Measurements from ENCODE around the gene ADAMTS17.
A peak's percentile ranks its signal among the peaks of the same experiment; 100 is the strongest.
"Not testable (repeated sequence)": the region's sequence is repeated elsewhere in the genome, so short reads cannot be mapped to it uniquely, and the experiment has no call there.

The ADAMTS17 gene

GRCh38 chr15:99980752-99981151 lies 361.0 kb downstream of the ADAMTS17 start:
- no peak for DNase-seq (ENCODE audit: low read depth, low spot score)

- not testable (repeated sequence) for DNase-seq (ENCODE audit: low read depth, low spot score)
These were observed 361.9 kb downstream of the ADAMTS17 start for GRCh38 chr15:99979886-99980285.

GRCh38 chr15:99979371-99979770 lies 362.4 kb downstream of the ADAMTS17 start:
- no peak for DNase-seq (ENCODE audit: low read depth, low spot score)

GRCh38 chr15:99978426-99978825 lies 363.3 kb downstream of the ADAMTS17 start:
- no peak for DNase-seq (ENCODE audit: low read depth, low spot score)

- no peak for DNase-seq (ENCODE audit: low read depth, low spot score)
These were observed 363.8 kb downstream of the ADAMTS17 start for GRCh38 chr15:99977929-99978328.

- peak; percentile 80 for DNase-seq (ENCODE audit: low read depth, low spot score)
These were observed 364.9 kb downstream of the ADAMTS17 start for GRCh38 chr15:99976811-99977271.

- no peak for DNase-seq (ENCODE audit: low read depth, low spot score)
These were observed 365.8 kb downstream of the ADAMTS17 start for GRCh38 chr15:99976000-99976399.

- DNase-seq (ENCODE audit: low read depth, low spot score): no peak
These were observed 367.5 kb downstream of the ADAMTS17 start for GRCh38 chr15:99974246-99974645.

- DNase-seq (ENCODE audit: low read depth, low spot score): no peak
These were observed 368.4 kb downstream of the ADAMTS17 start for GRCh38 chr15:99973351-99973750.

GRCh38 chr15:99970891-99971430 lies 370.8 kb downstream of the ADAMTS17 start:
- DNase-seq (ENCODE audit: low read depth, low spot score): no peak

GRCh38 chr15:99969261-99969920 lies 372.4 kb downstream of the ADAMTS17 start:
- DNase-seq (ENCODE audit: low read depth, low spot score): no peak

GRCh38 chr15:99967841-99968371 lies 373.9 kb downstream of the ADAMTS17 start:
- peak; percentile 21 for DNase-seq (ENCODE audit: low read depth, low spot score)

- DNase-seq (ENCODE audit: low read depth, low spot score): no peak
These were observed 375.0 kb downstream of the ADAMTS17 start for GRCh38 chr15:99966815-99967214.

GRCh38 chr15:99965376-99965775 lies 376.4 kb downstream of the ADAMTS17 start:
- DNase-seq (ENCODE audit: low read depth, low spot score): no peak

- no peak for DNase-seq (ENCODE audit: low read depth, low spot score)
These were observed 377.8 kb downstream of the ADAMTS17 start for GRCh38 chr15:99963976-99964375.

- DNase-seq (ENCODE audit: low read depth, low spot score): peak; percentile 27
These were observed 378.5 kb downstream of the ADAMTS17 start for GRCh38 chr15:99963096-99963825.

GRCh38 chr15:99962006-99962561 lies 379.7 kb downstream of the ADAMTS17 start:
- no peak for DNase-seq (ENCODE audit: low read depth, low spot score)

GRCh38 chr15:99961011-99961441 lies 380.7 kb downstream of the ADAMTS17 start:
- DNase-seq (ENCODE audit: low read depth, low spot score): peak; percentile 40

GRCh38 chr15:99959326-99959725 lies 382.4 kb downstream of the ADAMTS17 start:
- DNase-seq (ENCODE audit: low read depth, low spot score): no peak

- no peak for DNase-seq (ENCODE audit: low read depth, low spot score)
These were observed 383.2 kb downstream of the ADAMTS17 start for GRCh38 chr15:99958426-99959097.

- DNase-seq (ENCODE audit: low read depth, low spot score): no peak
These were observed 384.1 kb downstream of the ADAMTS17 start for GRCh38 chr15:99957642-99958013.
